K562 (cell line): Measurements from ENCODE around the gene CDC42EP2. TPM values are rescaled to one million over a fixed set of nuclear protein-coding genes. Genes with fewer than 3 reads are reported as not detected.
A peak's percentile ranks its signal among the peaks of the same experiment; 100 is the strongest.

Experiments
- ASH1L ChIP-seq: fragments of 450-650 bp; IDR thresholded peaks from 2 replicates; pipeline ENCODE4 v1.6.1; 2018; ENCODE audit warnings: borderline replicate concordance, mild to moderate bottlenecking, low read depth; ENCODE audit not compliant: partially characterized antibody
- CXXC5 ChIP-seq: fragments of 250-450 bp; sonication (Bioruptor Pico); IDR thresholded peaks from 2 replicates; pipeline ENCODE4 v1.8.0; 2022; ENCODE audit warnings: inconsistent platforms, mild to moderate bottlenecking, moderate library complexity
- HDAC6 ChIP-seq: IDR thresholded peaks from 2 replicates; pipeline ENCODE4 v1.6.1; 2012; ENCODE audit warnings: low read depth, mild to moderate bottlenecking, control low read depth, inconsistent platforms, low read length, moderate library complexity
- HNRNPL ChIP-seq: fragments of 200-400 bp; formaldehyde crosslinking; IDR thresholded peaks from 2 replicates; pipeline ENCODE4 v1.6.1; 2017; ENCODE audit warnings: low read depth, mild to moderate bottlenecking, low read length
- JUND ChIP-seq, 2 experiments: IDR thresholded peaks; 2 replicates in 1 of 2; 3 replicates in 1 of 2; pipeline ENCODE4 v1.6.1; 2011; ENCODE audit warnings: borderline replicate concordance in 2 of 2, low read depth in 2 of 2, low read length in 2 of 2, improper control_type of control experiment in 1 of 2, missing biosample characterization in 1 of 2, missing genetic modification characterization in 1 of 2, missing genetic modification reagents in 1 of 2
- KDM4B ChIP-seq, 2 experiments: fragments of 450-650 bp in 1 of 2; sonication (generic) in 1 of 2; IDR thresholded peaks; 2 replicates each; pipeline ENCODE4 v1.6.1; 2016 to 2017; ENCODE audit warnings: borderline replicate concordance in 2 of 2, antibody characterized with exemption in 1 of 2, low read depth in 1 of 2, mild to moderate bottlenecking in 1 of 2
- NR4A1 ChIP-seq, 2 experiments: fragments of 250-450 bp in 1 of 2; fragments of 450-650 bp in 1 of 2; sonication (Bioruptor Pico) in 1 of 2; IDR thresholded peaks; 2 replicates each; pipeline versions ENCODE4 v1.4.0 to v1.6.1; 2016 to 2020; ENCODE audit warnings: mild to moderate bottlenecking in 2 of 2, missing compliant biosample characterization in 1 of 2, missing genetic modification characterization in 1 of 2, moderate library complexity in 1 of 2
- PURB ChIP-seq: sonication (generic); formaldehyde crosslinking; IDR thresholded peaks from 2 replicates; pipeline ENCODE4 v1.9.0; 2021; ENCODE audit warnings: low read depth, mild to moderate bottlenecking, missing genetic modification reagents
- STAG1 ChIP-seq: sonication (generic); formaldehyde crosslinking; IDR thresholded peaks from 2 replicates; pipeline ENCODE4 v1.5.0; 2020; ENCODE audit warnings: missing genetic modification reagents, borderline replicate concordance
- WHSC1 ChIP-seq: IDR thresholded peaks from one replicate; pipeline ENCODE4 v1.6.1; 2012; ENCODE audit warnings: low read length, control low read depth, inconsistent platforms
- ZNF561 ChIP-seq: fragments of 450-650 bp; formaldehyde crosslinking; conservative IDR thresholded peaks from 2 replicates; pipeline ENCODE4 v1.4.0; 2020; ENCODE audit warnings: mild to moderate bottlenecking, moderate library complexity
- polyA plus RNA-seq, 8 experiments: library from polyadenylated mRNA; depleted of rRNA in 4 of 8; stranded (reverse) in 5 of 8; unstranded in 3 of 8; fragments of >200 nt; fragmentation: Nextera tagmentation in 2 of 8; fragmentation: Illumina TruSeq in 1 of 8; extraction: Ambion mirVana in 2 of 8; extraction: Trizol in 1 of 8; gene quantifications; 2 replicates each; pipeline versions ENCODE4 v1.2.1 to v1.2.3, GENCODE V29; 2011 to 2014; ENCODE audit warnings: inconsistent platforms in 1 of 8, missing spikeins in 1 of 8
- total RNA-seq, 7 experiments: library from RNA; depleted of rRNA in 6 of 7; stranded (reverse); fragments of >200 nt in 6 of 7; fragmentation: Illumina TruSeq in 2 of 7; extraction: Trizol in 2 of 7; gene quantifications; 2 replicates each; pipeline versions ENCODE4 v1.2.1 to v1.2.3, GENCODE V29; 2011 to 2021; ENCODE audit warnings: low replicate concordance in 1 of 7
- TF ChIP-seq, protein P1 (sequence below): fragments of 450-650 bp; IDR thresholded peaks from 2 replicates; pipeline ENCODE4 v1.6.1; 2017; ENCODE audit warnings: antibody characterized with exemption
- TF ChIP-seq, protein P2 (sequence below): fragments of 450-650 bp; IDR thresholded peaks from 2 replicates; pipeline ENCODE4 v1.6.1; 2014; ENCODE audit warnings: low read depth, mild to moderate bottlenecking, moderate library complexity, borderline replicate concordance
- TF ChIP-seq, protein P3 (sequence below): sonication (generic); IDR thresholded peaks from 2 replicates; pipeline ENCODE4 v1.6.1; 2016
- TF ChIP-seq, protein P4 (sequence below): fragments of 250-450 bp; sonication (Bioruptor Pico); IDR thresholded peaks from 2 replicates; pipeline ENCODE4 v1.6.1; 2021; ENCODE audit warnings: mild to moderate bottlenecking
- TF ChIP-seq, protein P5 (sequence below), 2 experiments: fragments of 450-650 bp in 1 of 2; sonication (generic) in 1 of 2; formaldehyde crosslinking; conservative IDR thresholded peaks; 2 replicates each; pipeline versions ENCODE4 v1.4.0 to v1.8.1; 2020 to 2022; ENCODE audit warnings: mild to moderate bottlenecking in 1 of 2, missing genetic modification reagents in 1 of 2
- TF ChIP-seq, protein P6 (sequence below): fragments of 450-650 bp; IDR thresholded peaks from 2 replicates; pipeline ENCODE4 v1.7.0; 2016; ENCODE audit warnings: borderline replicate concordance

CDC42EP2 gene
- total and polyA plus RNA-seq, 9 of the 15 experiments (the other 6 are each of a cell fraction or from before 2014, with no cell fraction given): 0.27 to 3.5 (median 0.83) TPM; not detected in 1

DNA sequence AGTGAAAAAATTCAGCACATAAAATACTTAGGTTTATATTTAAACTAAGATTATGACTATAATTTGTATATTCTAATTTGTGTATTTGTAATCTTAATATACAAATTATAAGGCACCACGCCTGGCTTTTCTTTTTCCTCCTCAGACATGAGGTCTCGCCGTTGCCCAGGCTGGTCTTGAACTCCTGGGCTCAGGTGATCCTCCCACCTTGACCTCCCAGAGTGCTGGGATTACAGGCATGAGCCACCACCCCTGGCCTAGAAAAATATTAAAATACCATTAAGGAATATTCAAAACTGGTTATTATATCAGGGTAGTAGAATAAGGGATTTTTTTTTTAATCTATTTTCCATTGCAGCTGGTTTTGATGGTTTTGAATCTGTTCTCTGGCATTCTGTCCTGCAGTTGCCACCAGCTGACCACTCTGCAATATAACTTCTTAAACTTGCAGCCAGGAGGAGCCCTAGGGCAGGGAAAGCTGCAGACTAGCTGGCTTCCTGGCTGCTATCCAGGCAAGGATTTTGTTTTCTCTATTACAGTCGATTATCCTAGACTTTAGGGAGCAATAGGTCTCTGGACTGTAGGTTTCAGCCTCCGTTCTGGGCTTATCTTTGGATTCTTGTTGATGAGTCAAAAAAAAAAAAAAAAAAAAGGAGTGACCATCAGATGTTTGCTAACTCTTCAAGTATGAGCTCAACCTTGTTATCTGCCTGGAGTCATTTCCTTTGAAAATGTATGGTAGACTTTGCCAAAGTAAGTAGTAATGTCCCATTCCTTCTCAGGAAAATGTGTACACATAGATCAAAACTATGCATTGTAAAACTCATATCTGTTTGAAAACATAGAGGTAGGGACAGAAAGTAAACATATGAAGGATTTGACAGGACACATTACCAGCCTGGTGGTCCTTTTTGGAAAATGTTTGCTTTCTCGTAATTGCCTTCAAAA, 39.7 kb upstream of the CDC42EP2 start (continued):
- TF ChIP-seq, protein P1, sequence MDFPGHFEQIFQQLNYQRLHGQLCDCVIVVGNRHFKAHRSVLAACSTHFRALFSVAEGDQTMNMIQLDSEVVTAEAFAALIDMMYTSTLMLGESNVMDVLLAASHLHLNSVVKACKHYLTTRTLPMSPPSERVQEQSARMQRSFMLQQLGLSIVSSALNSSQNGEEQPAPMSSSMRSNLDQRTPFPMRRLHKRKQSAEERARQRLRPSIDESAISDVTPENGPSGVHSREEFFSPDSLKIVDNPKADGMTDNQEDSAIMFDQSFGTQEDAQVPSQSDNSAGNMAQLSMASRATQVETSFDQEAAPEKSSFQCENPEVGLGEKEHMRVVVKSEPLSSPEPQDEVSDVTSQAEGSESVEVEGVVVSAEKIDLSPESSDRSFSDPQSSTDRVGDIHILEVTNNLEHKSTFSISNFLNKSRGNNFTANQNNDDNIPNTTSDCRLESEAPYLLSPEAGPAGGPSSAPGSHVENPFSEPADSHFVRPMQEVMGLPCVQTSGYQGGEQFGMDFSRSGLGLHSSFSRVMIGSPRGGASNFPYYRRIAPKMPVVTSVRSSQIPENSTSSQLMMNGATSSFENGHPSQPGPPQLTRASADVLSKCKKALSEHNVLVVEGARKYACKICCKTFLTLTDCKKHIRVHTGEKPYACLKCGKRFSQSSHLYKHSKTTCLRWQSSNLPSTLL: no peak
- TF ChIP-seq HNRNPL: no peak
- TF ChIP-seq KDM4B (IDR thresholded peaks at IDR 0.05; ENCODE audit: borderline replicate concordance in 2 of 2, low read depth in 1 of 2): no peak
- TF ChIP-seq ASH1L: no peak
- TF ChIP-seq, protein P2, sequence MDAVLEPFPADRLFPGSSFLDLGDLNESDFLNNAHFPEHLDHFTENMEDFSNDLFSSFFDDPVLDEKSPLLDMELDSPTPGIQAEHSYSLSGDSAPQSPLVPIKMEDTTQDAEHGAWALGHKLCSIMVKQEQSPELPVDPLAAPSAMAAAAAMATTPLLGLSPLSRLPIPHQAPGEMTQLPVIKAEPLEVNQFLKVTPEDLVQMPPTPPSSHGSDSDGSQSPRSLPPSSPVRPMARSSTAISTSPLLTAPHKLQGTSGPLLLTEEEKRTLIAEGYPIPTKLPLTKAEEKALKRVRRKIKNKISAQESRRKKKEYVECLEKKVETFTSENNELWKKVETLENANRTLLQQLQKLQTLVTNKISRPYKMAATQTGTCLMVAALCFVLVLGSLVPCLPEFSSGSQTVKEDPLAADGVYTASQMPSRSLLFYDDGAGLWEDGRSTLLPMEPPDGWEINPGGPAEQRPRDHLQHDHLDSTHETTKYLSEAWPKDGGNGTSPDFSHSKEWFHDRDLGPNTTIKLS: no peak
- no peak for TF ChIP-seq NR4A1 (CRISPR knock-in tag; IDR thresholded peaks at IDR 0.05)
- TF ChIP-seq NR4A1 (tag; IDR thresholded peaks at IDR 0.05): no peak
- TF ChIP-seq WHSC1: no peak
- TF ChIP-seq, protein P3, sequence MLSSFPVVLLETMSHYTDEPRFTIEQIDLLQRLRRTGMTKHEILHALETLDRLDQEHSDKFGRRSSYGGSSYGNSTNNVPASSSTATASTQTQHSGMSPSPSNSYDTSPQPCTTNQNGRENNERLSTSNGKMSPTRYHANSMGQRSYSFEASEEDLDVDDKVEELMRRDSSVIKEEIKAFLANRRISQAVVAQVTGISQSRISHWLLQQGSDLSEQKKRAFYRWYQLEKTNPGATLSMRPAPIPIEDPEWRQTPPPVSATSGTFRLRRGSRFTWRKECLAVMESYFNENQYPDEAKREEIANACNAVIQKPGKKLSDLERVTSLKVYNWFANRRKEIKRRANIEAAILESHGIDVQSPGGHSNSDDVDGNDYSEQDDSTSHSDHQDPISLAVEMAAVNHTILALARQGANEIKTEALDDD: peak; percentile 84
- TF ChIP-seq, protein P4, sequence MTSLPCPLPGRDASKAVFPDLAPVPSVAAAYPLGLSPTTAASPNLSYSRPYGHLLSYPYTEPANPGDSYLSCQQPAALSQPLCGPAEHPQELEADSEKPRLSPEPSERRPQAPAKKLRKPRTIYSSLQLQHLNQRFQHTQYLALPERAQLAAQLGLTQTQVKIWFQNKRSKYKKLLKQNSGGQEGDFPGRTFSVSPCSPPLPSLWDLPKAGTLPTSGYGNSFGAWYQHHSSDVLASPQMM: no peak
- peak; percentile 23 for TF ChIP-seq CXXC5 (CRISPR knock-in tag)
- TF ChIP-seq ZNF561 (CRISPR knock-in tag): no peak
- TF ChIP-seq STAG1: peak; percentile 71; the same call in 1 of the 2 replicates
- TF ChIP-seq JUND (IDR thresholded peaks at IDR 0.05; ENCODE audit: borderline replicate concordance, low read depth, low read length): peak; percentile 87
- TF ChIP-seq JUND (tag; IDR thresholded peaks at IDR 0.05; ENCODE audit: borderline replicate concordance, low read depth, low read length): peak; percentile 88; the same call in 2 of the 3 replicates
- TF ChIP-seq HDAC6: no peak
- no peak for TF ChIP-seq PURB (CRISPR knock-in tag)
- TF ChIP-seq, protein P5, sequence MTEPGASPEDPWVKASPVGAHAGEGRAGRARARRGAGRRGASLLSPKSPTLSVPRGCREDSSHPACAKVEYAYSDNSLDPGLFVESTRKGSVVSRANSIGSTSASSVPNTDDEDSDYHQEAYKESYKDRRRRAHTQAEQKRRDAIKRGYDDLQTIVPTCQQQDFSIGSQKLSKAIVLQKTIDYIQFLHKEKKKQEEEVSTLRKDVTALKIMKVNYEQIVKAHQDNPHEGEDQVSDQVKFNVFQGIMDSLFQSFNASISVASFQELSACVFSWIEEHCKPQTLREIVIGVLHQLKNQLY (CRISPR knock-in tag; conservative IDR thresholded peaks at IDR 0.05): no peak
- TF ChIP-seq, protein P6, sequence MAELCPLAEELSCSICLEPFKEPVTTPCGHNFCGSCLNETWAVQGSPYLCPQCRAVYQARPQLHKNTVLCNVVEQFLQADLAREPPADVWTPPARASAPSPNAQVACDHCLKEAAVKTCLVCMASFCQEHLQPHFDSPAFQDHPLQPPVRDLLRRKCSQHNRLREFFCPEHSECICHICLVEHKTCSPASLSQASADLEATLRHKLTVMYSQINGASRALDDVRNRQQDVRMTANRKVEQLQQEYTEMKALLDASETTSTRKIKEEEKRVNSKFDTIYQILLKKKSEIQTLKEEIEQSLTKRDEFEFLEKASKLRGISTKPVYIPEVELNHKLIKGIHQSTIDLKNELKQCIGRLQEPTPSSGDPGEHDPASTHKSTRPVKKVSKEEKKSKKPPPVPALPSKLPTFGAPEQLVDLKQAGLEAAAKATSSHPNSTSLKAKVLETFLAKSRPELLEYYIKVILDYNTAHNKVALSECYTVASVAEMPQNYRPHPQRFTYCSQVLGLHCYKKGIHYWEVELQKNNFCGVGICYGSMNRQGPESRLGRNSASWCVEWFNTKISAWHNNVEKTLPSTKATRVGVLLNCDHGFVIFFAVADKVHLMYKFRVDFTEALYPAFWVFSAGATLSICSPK: no peak
